GM18508 (cell line): Measurements from ENCODE around the gene PLEKHD1.

Experiments used
- ATAC-seq: cut with Tn5 transposase; IDR thresholded peaks from one replicate; pipeline ENCODE4 v1.9.1; 2021; ENCODE audit warnings: moderate number of reproducible peaks; ENCODE audit not compliant: insufficient read depth, unreplicated experiment

Gene PLEKHD1

DNA sequence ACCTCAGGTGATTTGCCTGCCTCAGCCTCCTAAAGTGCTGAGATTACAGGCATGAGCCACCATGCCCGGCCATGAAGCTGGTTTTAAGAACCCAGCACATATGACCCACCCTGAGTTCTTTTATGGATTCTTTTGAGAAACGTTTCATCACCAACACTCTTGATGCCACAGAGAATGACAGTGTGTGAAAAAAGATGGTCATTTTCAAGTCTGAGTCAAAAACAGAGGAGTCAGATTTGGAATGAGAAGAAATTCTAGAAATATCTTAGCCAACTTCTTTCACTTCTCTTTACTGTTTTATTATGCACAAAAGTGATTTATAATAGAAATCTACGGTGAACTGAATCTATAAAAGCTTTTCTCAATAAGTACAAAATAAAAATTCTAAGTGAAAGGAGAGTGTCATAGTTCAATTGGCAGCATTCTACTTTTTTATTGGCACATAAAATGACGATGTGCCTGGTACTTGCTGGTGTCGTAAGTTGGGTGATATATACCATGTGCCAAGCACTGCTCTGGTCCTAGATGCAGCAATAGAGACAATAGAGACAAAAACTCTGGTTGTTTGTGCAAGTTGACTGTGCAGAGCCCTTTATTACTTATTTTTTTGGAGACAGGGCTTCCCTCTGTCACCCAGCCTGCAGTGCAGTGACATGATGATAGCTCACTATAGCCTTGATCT lies 56.3 kb downstream of the PLEKHD1 start:
- ATAC-seq: no peak

GRCh38 chr14:69542311-69542710 lies 57.8 kb downstream of the PLEKHD1 start:
- no peak for ATAC-seq

GRCh38 chr14:69543341-69544115 lies 59.0 kb downstream of the PLEKHD1 start:
- no peak for ATAC-seq

DNA sequence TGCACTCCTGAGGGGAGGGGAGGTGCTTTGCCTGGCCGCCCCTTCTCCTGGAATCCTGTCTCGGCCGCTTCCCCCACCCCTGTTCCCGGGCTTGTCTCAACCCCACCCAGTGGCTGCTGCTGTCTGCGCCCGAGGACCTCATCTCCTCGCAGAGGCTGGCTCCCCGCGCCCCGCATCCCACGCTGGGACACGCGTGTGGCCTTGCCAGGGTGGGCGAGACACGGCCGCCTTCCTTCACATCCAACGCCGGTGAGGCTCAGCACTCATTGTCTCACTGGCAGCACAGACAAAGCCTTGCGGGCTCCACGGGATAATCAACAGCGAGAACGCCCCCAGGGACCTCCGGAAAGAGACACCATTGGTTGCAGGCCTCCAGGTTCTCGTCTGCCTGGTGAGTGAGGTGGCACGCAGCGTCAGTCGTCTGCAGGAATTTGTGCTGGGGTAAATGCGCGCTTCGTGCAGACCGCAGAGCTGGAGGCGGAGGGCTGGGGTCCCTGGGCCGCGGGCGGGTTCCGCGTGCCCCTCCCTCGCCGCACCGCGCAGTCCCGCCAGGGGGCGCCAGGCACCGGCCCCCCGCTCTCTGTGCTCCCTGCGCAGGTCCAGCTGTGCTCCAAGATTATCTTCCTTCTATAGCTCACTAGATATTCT lies 63.3 kb downstream of the PLEKHD1 start:
- ATAC-seq: no peak

DNA sequence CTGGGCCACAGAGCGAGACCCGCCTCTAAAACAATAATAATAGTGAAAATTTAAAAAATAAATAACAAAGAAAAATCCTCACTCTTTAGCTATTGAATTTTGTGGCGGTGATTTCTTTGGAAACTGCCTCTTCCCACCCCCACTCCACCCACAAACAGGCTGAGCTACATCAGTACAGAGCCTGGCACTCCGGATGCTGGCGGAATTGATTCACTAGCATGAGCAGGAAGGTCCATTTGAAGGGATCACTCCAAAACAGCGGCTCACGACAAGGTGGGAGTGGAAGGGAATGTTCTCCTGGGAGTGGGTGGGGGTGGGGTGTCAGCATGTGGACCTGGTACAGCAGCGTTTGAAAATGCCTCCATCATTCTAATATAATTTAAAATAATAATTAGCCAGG lies 64.0 kb downstream of the PLEKHD1 start:
- ATAC-seq: no peak

DNA sequence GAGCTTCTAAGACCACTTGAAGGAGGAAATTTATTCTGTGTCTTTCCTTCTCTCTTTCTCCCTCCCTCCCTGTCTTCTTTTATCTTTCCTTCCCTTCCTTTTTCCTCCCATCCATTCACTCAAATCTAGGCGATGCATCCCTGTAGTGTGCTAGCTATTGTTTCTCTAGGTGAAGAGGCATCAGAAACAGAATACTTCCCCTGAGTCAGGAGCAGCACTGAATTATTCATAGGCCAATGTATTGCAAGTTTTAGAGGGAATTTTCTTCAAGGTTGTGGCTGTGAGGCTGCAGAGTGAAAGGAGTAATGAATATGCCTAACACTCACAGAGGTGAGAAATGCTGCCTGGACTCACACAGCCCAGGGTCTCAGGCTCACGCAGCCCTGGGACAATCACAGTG lies 67.0 kb downstream of the PLEKHD1 start:
- no peak for ATAC-seq

DNA sequence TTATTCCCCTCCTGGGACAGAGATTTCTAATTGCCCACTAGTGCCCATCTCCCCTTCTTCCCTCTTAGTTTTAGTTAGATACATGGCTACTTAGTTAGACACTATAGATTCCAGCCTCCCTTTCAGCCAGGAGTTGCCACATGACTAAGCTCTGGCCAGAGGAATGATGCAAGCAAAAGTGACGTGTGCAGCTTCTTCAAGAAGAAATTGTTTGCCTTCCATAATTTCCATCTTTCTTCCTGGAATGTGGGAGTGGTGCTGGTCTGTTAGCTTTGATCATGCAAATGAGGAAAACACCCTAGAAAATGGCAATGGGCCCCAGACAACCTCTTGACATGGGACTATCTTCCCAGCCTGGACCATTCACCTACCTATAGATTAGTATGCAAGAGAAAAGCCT lies 68.7 kb downstream of the PLEKHD1 start:
- ATAC-seq: no peak

DNA sequence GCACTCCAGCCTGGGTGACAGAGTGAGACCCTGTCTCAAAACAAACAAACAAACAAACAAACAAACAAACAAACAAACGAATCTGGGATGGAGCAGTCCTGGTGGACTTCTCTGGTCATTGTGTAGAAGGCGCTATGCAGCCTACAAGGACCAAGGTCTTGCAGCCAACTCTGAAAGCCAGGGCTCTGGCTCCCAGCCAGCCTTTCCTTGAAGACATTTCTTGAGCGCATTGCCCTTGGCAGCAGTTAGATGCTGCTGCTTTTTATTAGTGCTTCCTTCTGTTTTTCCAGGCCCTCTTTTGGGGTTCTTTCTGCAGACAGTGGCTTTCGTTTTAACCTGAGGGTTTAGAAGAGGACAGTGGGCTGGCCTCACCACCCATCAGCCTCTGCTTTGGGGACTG lies 70.0 kb downstream of the PLEKHD1 start:
- ATAC-seq: no peak

DNA sequence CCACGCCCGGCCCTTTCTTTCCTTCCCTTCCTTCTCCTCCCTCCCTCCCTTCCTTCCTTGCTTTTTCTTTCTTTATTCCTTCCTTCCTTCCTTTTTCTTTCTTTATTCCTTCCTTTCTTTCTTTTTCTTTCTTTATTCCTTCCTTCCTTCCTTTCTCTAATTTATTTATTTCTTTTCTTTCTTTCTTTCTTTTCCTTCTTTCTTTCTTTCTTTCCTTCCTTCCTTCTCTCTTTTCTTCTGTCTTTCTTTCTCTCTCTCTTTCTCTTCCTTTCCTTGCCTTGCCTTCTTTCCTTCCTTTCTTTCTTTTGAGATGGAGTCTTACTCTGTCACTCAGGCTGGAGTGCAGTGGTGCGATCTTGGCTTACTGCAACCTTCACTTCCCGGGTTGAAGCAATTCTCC lies 74.2 kb downstream of the PLEKHD1 start:
- ATAC-seq: no peak

DNA sequence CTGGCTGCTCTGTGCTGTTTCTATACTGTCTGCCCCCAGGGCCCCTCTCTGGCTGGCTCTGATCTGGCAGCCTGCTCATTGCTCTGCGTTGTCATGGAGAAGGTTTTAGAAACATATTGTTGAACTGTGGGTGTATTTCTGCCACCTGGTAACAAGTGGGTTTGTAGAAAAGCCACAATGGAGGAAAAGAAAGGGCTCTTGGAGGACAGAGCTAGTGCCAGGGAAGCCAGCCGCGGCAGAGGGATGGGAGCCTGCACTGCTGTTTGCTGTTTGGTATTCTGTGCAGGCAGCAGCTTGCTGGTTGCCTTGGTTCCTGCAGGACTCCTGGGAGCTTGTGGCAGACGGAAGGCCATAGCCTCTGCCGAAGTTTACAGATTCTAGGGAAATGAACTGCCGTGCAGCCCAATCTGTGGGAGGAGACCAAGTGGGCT lies 75.1 kb downstream of the PLEKHD1 start:
- ATAC-seq: no peak

GRCh38 chr14:69560826-69561225 lies 76.3 kb downstream of the PLEKHD1 start:
- ATAC-seq: no peak

GRCh38 chr14:69561893-69562292 lies 77.4 kb downstream of the PLEKHD1 start:
- ATAC-seq: no peak

DNA sequence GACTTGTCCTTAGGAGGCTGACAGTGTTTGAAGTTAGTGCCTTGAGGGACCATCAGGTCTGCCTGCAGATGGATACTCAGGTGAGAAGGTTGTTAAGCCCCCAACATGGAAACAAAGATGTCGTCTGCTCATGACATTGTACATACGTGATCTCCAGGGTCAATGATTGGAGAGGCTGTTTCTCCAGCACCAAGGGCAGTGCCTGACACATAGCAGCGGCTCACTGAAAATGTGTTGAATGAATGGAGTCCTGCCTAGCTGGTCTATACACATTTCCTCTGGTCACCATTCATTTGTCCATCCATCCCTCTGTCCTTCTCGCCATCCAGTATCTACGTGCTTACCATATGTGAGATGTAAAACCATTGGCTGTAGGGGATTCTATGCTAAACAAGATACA lies 83.0 kb downstream of the PLEKHD1 start:
- no peak for ATAC-seq

DNA sequence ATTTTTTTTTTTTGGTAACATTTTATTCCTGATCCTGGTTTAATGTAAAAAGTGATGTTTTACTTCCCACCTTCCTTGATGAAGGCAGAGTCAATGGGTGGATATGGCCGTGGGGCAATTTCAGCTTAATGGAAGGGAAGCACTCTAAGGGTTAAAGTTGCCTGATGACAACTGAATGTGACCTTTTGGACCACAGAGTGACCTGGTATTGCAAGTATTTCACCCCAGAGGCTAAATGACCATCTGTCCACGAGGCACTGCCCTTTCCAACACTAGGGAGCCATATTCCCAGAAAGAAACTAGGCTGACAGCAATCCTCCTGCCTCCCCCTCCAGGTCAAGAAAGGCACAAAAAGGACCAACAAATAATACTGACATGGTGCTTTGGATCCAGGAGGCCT lies 85.3 kb downstream of the PLEKHD1 start:
- no peak for ATAC-seq

- no peak for ATAC-seq
Measured at GRCh38 chr14:69570836-69571330, 86.4 kb downstream of the PLEKHD1 start.

DNA sequence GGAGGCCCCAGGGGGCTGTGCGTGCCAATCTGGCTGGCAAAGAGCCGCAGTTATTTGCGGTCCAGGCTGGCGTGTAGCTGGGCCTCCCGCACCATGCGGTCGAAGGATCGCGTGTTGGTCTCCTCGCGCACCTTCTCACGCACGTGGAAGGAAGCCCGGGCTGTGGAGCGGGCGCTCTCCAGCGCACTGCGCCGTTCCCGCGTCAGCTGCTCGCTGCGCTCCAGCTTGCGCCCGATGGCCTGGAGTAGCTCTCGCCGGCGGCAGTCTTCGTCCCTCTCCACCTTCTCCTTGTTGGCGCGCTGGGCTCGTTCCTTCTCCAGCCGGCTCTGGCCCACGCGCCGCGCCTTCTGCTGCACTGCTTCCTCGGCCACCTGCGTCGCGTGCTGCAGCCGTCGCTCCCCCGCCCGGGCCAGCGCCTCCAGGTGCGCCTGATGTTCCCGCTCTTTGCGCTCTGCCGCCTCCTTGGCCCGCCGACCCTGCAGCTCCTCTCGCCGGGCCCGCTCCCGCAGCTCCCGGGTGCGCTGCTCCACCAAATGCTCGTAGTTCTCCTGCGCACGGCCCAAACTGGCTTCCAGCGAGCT lies 87.0 kb downstream of the PLEKHD1 start:
- ATAC-seq: no peak

GRCh38 chr14:69572030-69572840 lies 87.7 kb downstream of the PLEKHD1 start:
- no peak for ATAC-seq

DNA sequence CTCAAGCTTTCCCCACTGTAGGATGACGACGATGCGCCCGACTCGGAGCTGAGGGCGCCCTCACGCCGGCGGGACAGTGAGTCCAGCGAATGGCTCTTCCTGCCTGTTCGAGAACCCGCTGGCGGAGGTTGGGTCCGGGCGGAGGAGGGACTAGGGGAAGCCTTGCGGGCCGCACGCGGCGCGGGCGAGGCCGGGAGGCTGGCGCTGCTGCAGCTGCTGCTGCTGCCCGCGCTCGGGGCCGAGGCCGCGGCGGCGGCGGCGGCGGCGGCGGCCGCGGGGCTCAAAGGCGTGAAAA lies 88.3 kb downstream of the PLEKHD1 start:
- ATAC-seq: no peak

DNA sequence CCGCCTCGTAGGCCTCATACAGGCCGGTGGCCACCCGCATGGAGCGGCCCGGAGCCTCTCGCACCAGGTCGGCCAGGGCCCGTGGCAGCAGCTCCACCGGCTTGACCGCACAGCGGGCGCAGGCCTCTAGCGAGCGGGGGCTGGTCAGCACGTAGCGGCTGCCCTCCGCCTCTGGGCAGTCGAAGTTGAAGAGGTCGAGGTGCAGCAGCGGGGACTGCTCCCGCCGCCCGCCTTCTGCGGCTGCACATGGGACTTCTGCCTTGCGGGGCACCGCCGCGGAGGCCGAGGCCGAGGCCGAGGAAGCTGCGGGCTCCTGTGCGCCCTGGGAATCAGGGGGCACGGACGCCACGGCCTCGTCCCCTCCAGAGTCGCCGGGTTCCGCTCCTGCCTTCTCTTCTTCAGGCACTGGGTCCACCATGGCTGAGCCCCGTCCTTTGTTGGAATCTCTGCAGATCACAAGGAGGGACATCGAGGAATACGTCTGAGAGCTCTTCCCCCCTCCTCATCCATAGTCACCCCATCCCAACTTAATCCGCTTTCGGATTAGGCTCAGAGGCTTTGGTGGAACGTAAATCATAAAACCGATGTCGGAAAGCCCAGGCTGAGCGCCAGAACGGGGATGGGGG lies 88.8 kb downstream of the PLEKHD1 start:
- no peak for ATAC-seq

DNA sequence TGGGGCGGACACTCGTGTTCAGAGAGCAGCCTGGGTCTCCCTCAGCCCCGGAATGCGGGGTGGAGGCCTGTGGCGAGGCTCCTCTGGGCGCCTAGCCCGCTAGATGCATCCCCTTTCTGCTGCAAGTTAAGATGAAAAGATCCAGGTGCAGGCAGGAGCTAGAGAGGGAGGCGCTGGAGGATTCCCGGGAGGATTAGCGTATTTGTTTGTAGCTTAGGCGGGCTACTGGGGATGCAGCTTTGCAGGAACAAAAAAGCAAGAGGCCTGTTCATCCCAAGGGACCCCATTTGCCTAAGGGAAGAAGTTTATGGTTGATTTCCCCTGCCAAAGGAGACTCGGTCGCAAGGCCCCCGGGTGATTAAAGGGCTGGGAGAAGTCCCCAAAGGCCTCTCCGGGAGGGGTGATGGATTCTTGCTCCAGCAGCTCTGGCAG lies 89.3 kb downstream of the PLEKHD1 start:
- ATAC-seq: no peak
